ENCODE measurements around the gene SH3D19.

DNA sequence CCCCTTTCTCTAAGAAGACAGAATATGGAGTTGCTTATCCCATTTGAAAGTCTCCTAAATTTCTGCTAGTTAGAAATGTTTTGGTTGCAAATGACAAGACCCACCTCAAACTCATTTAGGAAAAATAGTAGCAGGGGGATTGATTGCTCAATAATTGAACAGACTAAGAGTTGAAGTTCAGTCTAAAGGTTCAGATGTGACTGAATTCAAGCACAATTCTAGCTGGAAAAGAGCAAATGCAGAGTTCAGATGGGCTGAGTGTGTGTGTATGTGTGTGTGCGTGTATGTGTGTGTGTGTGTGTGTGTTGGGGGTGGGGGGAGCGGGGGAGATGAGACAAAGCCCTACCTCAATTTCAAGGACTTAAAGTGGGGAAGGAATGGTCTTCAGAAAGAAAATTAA lies 35.7 kb upstream of the SH3D19 start:
- TF ChIP-seq, protein P1, sequence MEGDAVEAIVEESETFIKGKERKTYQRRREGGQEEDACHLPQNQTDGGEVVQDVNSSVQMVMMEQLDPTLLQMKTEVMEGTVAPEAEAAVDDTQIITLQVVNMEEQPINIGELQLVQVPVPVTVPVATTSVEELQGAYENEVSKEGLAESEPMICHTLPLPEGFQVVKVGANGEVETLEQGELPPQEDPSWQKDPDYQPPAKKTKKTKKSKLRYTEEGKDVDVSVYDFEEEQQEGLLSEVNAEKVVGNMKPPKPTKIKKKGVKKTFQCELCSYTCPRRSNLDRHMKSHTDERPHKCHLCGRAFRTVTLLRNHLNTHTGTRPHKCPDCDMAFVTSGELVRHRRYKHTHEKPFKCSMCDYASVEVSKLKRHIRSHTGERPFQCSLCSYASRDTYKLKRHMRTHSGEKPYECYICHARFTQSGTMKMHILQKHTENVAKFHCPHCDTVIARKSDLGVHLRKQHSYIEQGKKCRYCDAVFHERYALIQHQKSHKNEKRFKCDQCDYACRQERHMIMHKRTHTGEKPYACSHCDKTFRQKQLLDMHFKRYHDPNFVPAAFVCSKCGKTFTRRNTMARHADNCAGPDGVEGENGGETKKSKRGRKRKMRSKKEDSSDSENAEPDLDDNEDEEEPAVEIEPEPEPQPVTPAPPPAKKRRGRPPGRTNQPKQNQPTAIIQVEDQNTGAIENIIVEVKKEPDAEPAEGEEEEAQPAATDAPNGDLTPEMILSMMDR (IDR thresholded peaks at IDR 0.05): no peak
- TF ChIP-seq EZH2 (IDR thresholded peaks at IDR 0.05): no peak
